ENCODE data around the gene SMIM1.

SMIM1 gene

GRCh38 chr1:3771108-3772026 is 1.2 kb upstream of the SMIM1 start:
- H3K36me3 ChIP-seq (ENCODE audit: control insufficient read depth, insufficient read depth, low read length), result no peaks in the 10 kb centered on the region
- TF ChIP-seq CTCF (IDR thresholded peaks at IDR 0.05; ENCODE audit: insufficient read depth, low read length, poor library complexity, severe bottlenecking), result no peak
- no peaks in the 10 kb centered on the region; the same call in 1 of the 2 replicates for H3K27me3 ChIP-seq (replicated peaks; ENCODE audit: control insufficient read depth, insufficient read depth, low read length)
- H3K4me3 ChIP-seq (replicated peaks; ENCODE audit: low read depth, low read length), result peak overlapping the region; percentile 57
- no peak for DNase-seq (ENCODE audit: extremely low read depth, insufficient read length)

- Histone ChIP-seq H3K36me3 (ENCODE audit: control insufficient read depth, insufficient read depth, low read length) (no peaks in the 10 kb centered on the region), H3K4me3 (replicated peaks; ENCODE audit: low read depth, low read length) (peak overlapping the region; percentile 57), H3K27me3 (replicated peaks; ENCODE audit: control insufficient read depth, insufficient read depth, low read length) (no peaks in the 10 kb centered on the region; the same call in 1 of the 2 replicates)
- peak; percentile 78 for DNase-seq (ENCODE audit: extremely low read depth, insufficient read length)
- TF ChIP-seq CTCF (IDR thresholded peaks at IDR 0.05; ENCODE audit: insufficient read depth, low read length, poor library complexity, severe bottlenecking), result no peak
Observed at GRCh38 chr1:3772027-3772714, 378 bp upstream of the SMIM1 start.

- DNase-seq (ENCODE audit: extremely low read depth, insufficient read length), result no peak
- Histone ChIP-seq H3K27me3 (replicated peaks; ENCODE audit: control insufficient read depth, insufficient read depth, low read length) (no peaks in the 10 kb centered on the region; the same call in 1 of the 2 replicates), H3K4me3 (replicated peaks; ENCODE audit: low read depth, low read length) (no peak overlapping the region), H3K36me3 (ENCODE audit: control insufficient read depth, insufficient read depth, low read length) (peaks cover 2% of the 10 kb centered on the region; the same call in 1 of the 2 replicates)
- TF ChIP-seq CTCF (IDR thresholded peaks at IDR 0.05; ENCODE audit: insufficient read depth, low read length, poor library complexity, severe bottlenecking), result no peak
Observed at GRCh38 chr1:3773572-3774275, 1.2 kb downstream of the SMIM1 start.

- Histone ChIP-seq H3K36me3 (ENCODE audit: control insufficient read depth, insufficient read depth, low read length) (peaks cover 6% of the 10 kb centered on the region), H3K27me3 (replicated peaks; ENCODE audit: control insufficient read depth, insufficient read depth, low read length) (no peaks in the 10 kb centered on the region; the same call in 1 of the 2 replicates), H3K4me3 (replicated peaks; ENCODE audit: low read depth, low read length) (no peak overlapping the region)
- TF ChIP-seq CTCF (IDR thresholded peaks at IDR 0.05; ENCODE audit: insufficient read depth, low read length, poor library complexity, severe bottlenecking), result no peak
- DNase-seq (ENCODE audit: extremely low read depth, insufficient read length), result no peak
Observed at GRCh38 chr1:3774276-3774945, 1.9 kb downstream of the SMIM1 start.

GRCh38 chr1:3774946-3775489 is 2.5 kb downstream of the SMIM1 start:
- TF ChIP-seq CTCF (IDR thresholded peaks at IDR 0.05; ENCODE audit: insufficient read depth, low read length, poor library complexity, severe bottlenecking), result no peak
- DNase-seq (ENCODE audit: extremely low read depth, insufficient read length), result no peak
- Histone ChIP-seq H3K36me3 (ENCODE audit: control insufficient read depth, insufficient read depth, low read length) (peaks cover 11% of the 10 kb centered on the region), H3K4me3 (replicated peaks; ENCODE audit: low read depth, low read length) (no peak overlapping the region), H3K27me3 (replicated peaks; ENCODE audit: control insufficient read depth, insufficient read depth, low read length) (no peaks in the 10 kb centered on the region; the same call in 1 of the 2 replicates)

Data from GM06990 (cell line).